ENCODE results near the gene THAP7.

THAP7 gene

GRCh38 chr22:20951932-20952380 is 50.0 kb downstream of the THAP7 start:
- peaks cover 9% of the 10 kb centered on the region for H3K4me1 ChIP-seq (ENCODE audit: control insufficient read depth, insufficient read depth, low read length)
- H3K36me3 ChIP-seq (ENCODE audit: control insufficient read depth, insufficient read depth, low read length): peaks cover 31% of the 10 kb centered on the region
- H3K4me3 ChIP-seq (ENCODE audit: insufficient read depth, low read depth, low read length): no peak overlapping the region
- peak overlapping the region; percentile 6 for H3K27ac ChIP-seq (ENCODE audit: insufficient read depth, low read depth, low read length, poor library complexity, severe bottlenecking)
- no peaks in the 10 kb centered on the region for H3K9me3 ChIP-seq (ENCODE audit: control insufficient read depth, low read length)
- WGBS, 2 experiments: 90% methylated on average over 8 of the region's 8 CpGs
- H3K27me3 ChIP-seq (ENCODE audit: control insufficient read depth, insufficient read depth, low read length, poor library complexity, severe bottlenecking): peaks cover 13% of the 10 kb centered on the region

- Histone ChIP-seq H3K27ac (ENCODE audit: insufficient read depth, low read depth, low read length, poor library complexity, severe bottlenecking) (no peak overlapping the region), H3K9me3 (ENCODE audit: control insufficient read depth, low read length) (no peaks in the 10 kb centered on the region), H3K4me1 (ENCODE audit: control insufficient read depth, insufficient read depth, low read length) (peaks cover 9% of the 10 kb centered on the region), H3K36me3 (ENCODE audit: control insufficient read depth, insufficient read depth, low read length) (peaks cover 31% of the 10 kb centered on the region), H3K4me3 (ENCODE audit: insufficient read depth, low read depth, low read length) (no peak overlapping the region), H3K27me3 (ENCODE audit: control insufficient read depth, insufficient read depth, low read length, poor library complexity, severe bottlenecking) (peaks cover 7% of the 10 kb centered on the region)
- WGBS, 2 experiments: 95 to 96% methylated on average over 10 of the region's 10 CpGs
These were observed 50.6 kb downstream of the THAP7 start for GRCh38 chr22:20951151-20951931.

GRCh38 chr22:20949698-20950183 is 52.2 kb downstream of the THAP7 start:
- no peak overlapping the region for H3K27ac ChIP-seq (ENCODE audit: insufficient read depth, low read depth, low read length, poor library complexity, severe bottlenecking)
- H3K9me3 ChIP-seq (ENCODE audit: control insufficient read depth, low read length): no peaks in the 10 kb centered on the region
- H3K4me3 ChIP-seq (ENCODE audit: insufficient read depth, low read depth, low read length): no peak overlapping the region
- H3K27me3 ChIP-seq (ENCODE audit: control insufficient read depth, insufficient read depth, low read length, poor library complexity, severe bottlenecking): no peaks in the 10 kb centered on the region
- 94% methylated on average over 13 of the region's 13 CpGs for WGBS, 2 experiments
- peaks cover 9% of the 10 kb centered on the region for H3K4me1 ChIP-seq (ENCODE audit: control insufficient read depth, insufficient read depth, low read length)
- peaks cover 31% of the 10 kb centered on the region for H3K36me3 ChIP-seq (ENCODE audit: control insufficient read depth, insufficient read depth, low read length)
